ENCODE data around the gene SFT2D1. TPM values are rescaled to one million over a fixed set of nuclear protein-coding genes. Genes with fewer than 3 reads are reported as not detected.

The SFT2D1 gene
- total RNA-seq, 4 donors from 2014 or later: 7.6 to 55.6 (median 39.7) TPM

DNA sequence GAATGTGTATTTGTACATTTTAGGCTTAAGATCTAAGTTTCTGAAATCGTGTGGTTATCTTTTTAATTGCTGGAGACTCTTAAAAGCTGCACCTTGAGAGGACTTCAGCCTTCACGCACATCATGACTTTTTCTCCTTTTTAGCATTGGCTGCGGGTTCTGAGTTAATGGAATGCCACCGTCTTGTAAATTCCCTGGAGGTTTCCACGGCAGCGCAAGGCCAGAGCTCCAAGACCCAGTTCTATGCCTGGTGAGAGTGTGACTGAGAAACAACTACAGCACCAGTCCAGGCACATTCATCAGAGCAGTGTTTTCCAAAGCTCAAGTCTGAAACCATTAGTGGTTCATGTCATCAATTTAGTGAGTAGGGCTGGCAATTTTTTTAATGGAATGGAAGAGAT is 57.1 kb downstream of the SFT2D1 start:
- no peaks in the 10 kb centered on the region for H3K36me3 ChIP-seq
- WGBS, 2 donors (ENCODE audit: low coverage in 1 of 2): 40 to 67% methylated on average over 3 to 6 of the region's 6 CpGs
- H3K9me3 ChIP-seq: no peaks in the 10 kb centered on the region
- intact Hi-C loops (cut with DNase I; ENCODE audit: low total_unique reads): no loop called here
- H3K4me1 ChIP-seq: no peaks in the 10 kb centered on the region
- peaks cover 38% of the 10 kb centered on the region for H3K27me3 ChIP-seq
- in situ Hi-C loops (cut with MboI; ENCODE audit: low pct_ligation_motif_present in 1 of 4, low pct_unique_long_range_greater_than_20kb in 1 of 4, low sequenced_read_pairs in 3 of 4): no loop called here
- TF ChIP-seq POLR2AphosphoS5 (IDR thresholded peaks at IDR 0.05) (no peak), POLR2A (IDR thresholded peaks at IDR 0.05) (no peak), EP300 (IDR thresholded peaks at IDR 0.05; ENCODE audit: low read depth) (no peak)
- TF ChIP-seq, protein P1, sequence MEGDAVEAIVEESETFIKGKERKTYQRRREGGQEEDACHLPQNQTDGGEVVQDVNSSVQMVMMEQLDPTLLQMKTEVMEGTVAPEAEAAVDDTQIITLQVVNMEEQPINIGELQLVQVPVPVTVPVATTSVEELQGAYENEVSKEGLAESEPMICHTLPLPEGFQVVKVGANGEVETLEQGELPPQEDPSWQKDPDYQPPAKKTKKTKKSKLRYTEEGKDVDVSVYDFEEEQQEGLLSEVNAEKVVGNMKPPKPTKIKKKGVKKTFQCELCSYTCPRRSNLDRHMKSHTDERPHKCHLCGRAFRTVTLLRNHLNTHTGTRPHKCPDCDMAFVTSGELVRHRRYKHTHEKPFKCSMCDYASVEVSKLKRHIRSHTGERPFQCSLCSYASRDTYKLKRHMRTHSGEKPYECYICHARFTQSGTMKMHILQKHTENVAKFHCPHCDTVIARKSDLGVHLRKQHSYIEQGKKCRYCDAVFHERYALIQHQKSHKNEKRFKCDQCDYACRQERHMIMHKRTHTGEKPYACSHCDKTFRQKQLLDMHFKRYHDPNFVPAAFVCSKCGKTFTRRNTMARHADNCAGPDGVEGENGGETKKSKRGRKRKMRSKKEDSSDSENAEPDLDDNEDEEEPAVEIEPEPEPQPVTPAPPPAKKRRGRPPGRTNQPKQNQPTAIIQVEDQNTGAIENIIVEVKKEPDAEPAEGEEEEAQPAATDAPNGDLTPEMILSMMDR (IDR thresholded peaks at IDR 0.05): no peak
- no peak for DNase-seq
- H3K27ac ChIP-seq: no peak overlapping the region
- no peak overlapping the region for H3K4me3 ChIP-seq

DNA sequence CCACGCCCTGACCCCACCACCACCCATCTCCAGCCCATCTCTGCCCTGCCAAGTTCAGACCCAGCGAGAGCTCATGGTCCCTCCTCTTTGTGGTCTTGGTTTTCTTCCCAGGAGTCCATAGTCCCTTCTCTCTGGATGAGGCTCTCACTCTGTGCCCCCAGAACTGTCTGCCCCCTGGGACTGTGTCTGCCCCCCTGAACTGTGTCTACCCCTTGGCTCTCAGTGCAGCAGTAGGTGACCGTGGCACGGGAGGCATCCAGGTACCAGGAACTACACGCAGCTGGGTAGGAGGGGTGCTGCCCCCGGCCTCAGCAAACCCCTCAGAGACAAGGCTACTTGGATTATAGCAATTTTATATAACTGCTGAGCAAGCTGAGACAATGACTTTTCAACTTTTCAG is 57.7 kb downstream of the SFT2D1 start:
- Histone ChIP-seq H3K9me3 (no peaks in the 10 kb centered on the region), H3K4me1 (no peaks in the 10 kb centered on the region), H3K36me3 (no peaks in the 10 kb centered on the region), H3K4me3 (no peak overlapping the region), H3K27me3 (peaks cover 38% of the 10 kb centered on the region), H3K27ac (no peak overlapping the region)
- in situ Hi-C loops (cut with MboI; ENCODE audit: low pct_ligation_motif_present in 1 of 4, low pct_unique_long_range_greater_than_20kb in 1 of 4, low sequenced_read_pairs in 3 of 4) (no loop called here), intact Hi-C loops (cut with DNase I; ENCODE audit: low total_unique reads) (no loop called here)
- TF ChIP-seq POLR2A (IDR thresholded peaks at IDR 0.05) (no peak), POLR2AphosphoS5 (IDR thresholded peaks at IDR 0.05) (no peak), EP300 (IDR thresholded peaks at IDR 0.05; ENCODE audit: low read depth) (no peak)
- TF ChIP-seq, protein P1 (IDR thresholded peaks at IDR 0.05): no peak
- WGBS, 2 donors (ENCODE audit: low coverage in 1 of 2): 69 to 100% methylated on average over 1 to 6 of the region's 6 CpGs
- DNase-seq: no peak

DNA sequence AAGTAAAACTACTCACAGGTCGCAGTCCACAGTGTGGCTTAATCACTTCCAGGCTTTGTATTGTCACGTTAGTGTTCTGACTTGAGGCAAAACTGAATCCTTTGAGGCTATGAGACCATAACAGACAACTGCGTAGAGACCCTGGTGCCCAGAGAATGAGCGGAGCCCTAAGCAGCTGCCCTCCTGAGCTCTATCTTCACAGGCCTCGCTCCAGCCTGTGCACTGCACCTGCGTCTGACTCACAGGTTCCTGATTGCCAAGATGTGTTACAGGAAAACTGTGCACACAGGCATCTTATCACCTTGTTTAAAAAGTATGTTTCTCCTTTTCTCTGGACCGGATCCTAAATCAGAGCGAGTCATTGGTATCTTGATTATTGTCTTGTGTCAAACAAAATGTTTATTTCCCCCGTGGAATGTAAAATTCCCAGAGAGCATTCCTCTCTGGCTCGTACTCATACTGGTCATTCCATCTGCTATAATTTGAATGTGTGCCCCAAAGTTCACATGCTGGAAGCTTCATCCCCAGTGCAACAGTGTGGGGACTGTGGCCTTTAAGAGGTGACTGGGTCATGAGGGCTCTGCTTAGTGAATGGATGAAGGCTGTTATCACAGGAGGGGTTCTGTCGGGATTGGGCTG is 59.8 kb downstream of the SFT2D1 start:
- H3K9me3 ChIP-seq: no peaks in the 10 kb centered on the region
- H3K27ac ChIP-seq: no peak overlapping the region
- 51 to 63% methylated on average over 6 to 11 of the region's 11 CpGs for WGBS, 2 donors (ENCODE audit: low coverage in 1 of 2)
- H3K4me1 ChIP-seq: no peaks in the 10 kb centered on the region
- intact Hi-C loops (cut with DNase I; ENCODE audit: low total_unique reads): no loop called here
- H3K36me3 ChIP-seq: no peaks in the 10 kb centered on the region
- no peak for DNase-seq
- TF ChIP-seq EP300 (IDR thresholded peaks at IDR 0.05; ENCODE audit: low read depth): no peak
- no peak for TF ChIP-seq POLR2A (IDR thresholded peaks at IDR 0.05)
- TF ChIP-seq POLR2AphosphoS5 (IDR thresholded peaks at IDR 0.05): no peak
- TF ChIP-seq, protein P1 (IDR thresholded peaks at IDR 0.05): no peak
- no peak overlapping the region for H3K4me3 ChIP-seq
- in situ Hi-C loops (cut with MboI; ENCODE audit: low pct_ligation_motif_present in 1 of 4, low pct_unique_long_range_greater_than_20kb in 1 of 4, low sequenced_read_pairs in 3 of 4): no loop called here
- H3K27me3 ChIP-seq: peaks cover 44% of the 10 kb centered on the region

DNA sequence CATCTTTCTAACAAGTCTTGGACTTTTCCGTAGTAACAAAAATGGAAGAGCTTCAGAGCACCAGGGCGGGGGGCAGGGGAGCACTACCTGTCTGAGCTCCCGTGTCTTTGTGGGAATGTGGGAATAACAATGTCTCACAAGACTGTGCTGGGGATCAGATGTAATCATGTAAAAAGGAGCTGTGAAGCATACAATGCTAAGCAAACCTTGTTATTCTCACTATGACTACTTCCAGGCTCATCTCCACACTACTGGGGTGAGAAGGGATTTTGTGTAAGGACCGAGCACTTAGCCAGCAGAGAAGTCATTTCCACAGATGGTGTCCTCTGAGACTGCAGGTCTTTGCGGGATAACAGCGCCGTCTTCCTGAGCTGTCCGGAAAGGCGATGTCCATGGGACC is 61.2 kb downstream of the SFT2D1 start:
- no peaks in the 10 kb centered on the region for H3K36me3 ChIP-seq
- H3K4me3 ChIP-seq: no peak overlapping the region
- 91% methylated on average over 9 of the region's 9 CpGs; no CpG with 5 or more reads in 1 of the 2 donors for WGBS, 2 donors (ENCODE audit: low coverage in 1 of 2)
- intact Hi-C loops (cut with DNase I; ENCODE audit: low total_unique reads) (no loop called here), in situ Hi-C loops (cut with MboI; ENCODE audit: low pct_ligation_motif_present in 1 of 4, low pct_unique_long_range_greater_than_20kb in 1 of 4, low sequenced_read_pairs in 3 of 4) (no loop called here)
- TF ChIP-seq, protein P1 (IDR thresholded peaks at IDR 0.05): no peak
- DNase-seq: no peak
- H3K27me3 ChIP-seq: peaks cover 52% of the 10 kb centered on the region
- H3K27ac ChIP-seq: no peak overlapping the region
- H3K4me1 ChIP-seq: no peaks in the 10 kb centered on the region
- no peaks in the 10 kb centered on the region for H3K9me3 ChIP-seq
